HS-5 (cell line): Measurements from ENCODE around the gene TSPO.
A peak's percentile ranks its signal among the peaks of the same experiment; 100 is the strongest.
"Not testable (repeated sequence)": the region's sequence is repeated elsewhere in the genome, so short reads cannot be mapped to it uniquely, and the experiment has no call there.

Experiments
- DNase-seq: peaks from one replicate; pipeline ENCODE4 v3.0.0-alpha.2; 2012; ENCODE audit warnings: low read depth

Gene TSPO

DNA sequence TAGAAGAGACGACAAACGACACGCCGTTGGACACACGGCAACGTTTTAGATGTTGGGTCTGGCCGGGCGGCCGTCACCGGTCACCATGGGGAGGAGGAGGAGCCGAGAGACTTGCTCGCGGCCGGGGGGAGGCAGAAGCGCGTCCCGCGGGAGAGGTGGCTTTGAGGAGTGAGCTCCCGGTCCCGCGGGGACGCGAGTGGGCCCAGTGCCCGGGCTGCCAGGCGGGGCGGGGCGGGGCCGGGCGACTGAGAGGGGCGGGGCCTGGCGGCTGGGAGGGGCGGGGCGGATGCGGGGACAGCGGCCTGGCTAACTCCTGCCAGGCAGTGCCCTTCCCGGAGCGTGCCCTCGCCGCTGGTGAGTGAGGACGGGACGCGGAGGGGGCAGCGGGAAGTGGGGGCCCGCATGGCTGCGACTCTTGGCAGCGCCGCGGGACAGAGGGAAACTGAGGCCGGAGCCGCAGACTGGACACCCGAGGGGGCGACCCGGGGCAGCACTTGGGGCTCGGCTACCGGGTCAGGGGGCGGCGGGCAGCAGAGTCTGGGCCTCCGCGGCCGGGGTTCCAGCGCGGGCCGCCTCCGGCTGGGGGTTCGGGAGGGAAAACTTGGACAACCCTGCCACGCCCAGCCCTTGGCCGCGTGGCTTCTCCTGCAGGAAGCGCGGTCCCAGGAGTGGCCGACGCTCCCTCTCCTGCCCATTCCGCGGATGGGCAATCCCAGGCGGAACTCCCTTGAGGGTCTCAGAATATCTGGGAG, at the start of gene TSPO:
TSS of gene TSPO (plus strand) at position 309 of the 752 bp plus-strand sequence. CDS start 7,680 bp downstream, outside the sequence.
- no peak for DNase-seq

DNA sequence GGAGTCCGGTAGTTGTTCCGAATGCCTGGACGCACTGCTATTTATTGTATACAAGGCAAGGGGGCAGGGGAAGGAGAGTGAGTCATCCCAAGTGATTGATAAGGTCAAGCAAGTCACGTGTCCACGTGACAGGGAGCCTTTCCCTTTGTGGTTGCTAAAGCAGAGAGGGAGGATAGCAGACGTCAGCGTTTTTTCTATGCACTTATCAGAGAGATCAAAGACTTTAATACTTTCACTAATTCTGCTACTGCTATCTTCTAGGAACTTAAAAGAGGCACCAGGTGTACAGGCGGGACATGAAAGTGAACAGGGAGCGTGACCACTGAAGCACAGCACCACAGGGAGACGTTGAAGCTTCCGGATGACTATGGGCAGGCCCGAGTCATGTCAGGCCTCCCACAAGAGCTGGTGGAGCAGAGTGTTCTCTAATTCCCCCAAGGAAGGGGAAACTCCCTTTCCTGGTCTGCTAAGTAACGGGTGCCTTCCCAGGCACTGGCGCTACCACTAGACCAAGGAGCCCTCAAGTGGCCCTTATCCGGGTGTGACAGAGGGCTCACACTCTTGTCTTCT, 47.2 kb upstream of the TSPO start:
- DNase-seq = not testable (repeated sequence)

DNA sequence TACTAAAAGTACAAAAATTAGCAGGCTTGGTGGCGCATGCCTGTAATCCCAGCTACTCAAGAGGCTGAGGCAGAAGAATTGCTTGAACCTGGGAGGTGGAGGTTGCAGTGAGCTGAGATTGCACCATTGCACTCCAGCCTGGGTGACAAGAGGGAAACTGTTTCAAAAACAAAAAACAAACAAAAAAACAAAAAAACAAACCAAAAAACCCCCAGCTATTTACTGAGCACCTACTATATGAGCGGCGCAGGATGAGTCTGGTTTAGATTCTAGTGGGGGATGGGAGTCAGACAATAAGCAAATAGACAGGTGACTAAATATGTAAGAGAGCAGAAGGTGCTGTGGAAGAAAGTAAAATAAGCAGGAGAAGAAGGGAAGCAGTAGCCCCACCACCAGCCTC, 46.4 kb upstream of the TSPO start:
- not testable (repeated sequence) for DNase-seq

DNA sequence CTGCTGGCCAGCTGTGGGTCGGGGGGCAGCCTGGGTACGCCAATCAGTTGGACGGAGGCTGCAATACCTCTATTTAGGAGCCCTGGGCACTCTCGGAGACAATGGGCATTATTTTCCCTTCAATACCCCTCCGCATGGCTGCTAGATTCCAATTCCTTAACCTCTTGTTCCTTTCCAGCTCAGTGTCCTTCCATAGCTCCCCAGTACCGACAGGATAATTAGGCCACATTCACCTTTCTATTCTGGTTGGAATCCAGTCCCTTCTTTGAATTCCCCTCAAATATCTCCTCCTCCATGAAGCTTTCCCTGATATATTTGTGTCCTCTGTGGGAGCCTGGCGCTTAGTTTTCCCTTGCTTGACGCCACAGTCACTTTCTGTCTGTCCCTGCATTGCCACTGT, 45.1 kb upstream of the TSPO start:
- DNase-seq = no peak

DNA sequence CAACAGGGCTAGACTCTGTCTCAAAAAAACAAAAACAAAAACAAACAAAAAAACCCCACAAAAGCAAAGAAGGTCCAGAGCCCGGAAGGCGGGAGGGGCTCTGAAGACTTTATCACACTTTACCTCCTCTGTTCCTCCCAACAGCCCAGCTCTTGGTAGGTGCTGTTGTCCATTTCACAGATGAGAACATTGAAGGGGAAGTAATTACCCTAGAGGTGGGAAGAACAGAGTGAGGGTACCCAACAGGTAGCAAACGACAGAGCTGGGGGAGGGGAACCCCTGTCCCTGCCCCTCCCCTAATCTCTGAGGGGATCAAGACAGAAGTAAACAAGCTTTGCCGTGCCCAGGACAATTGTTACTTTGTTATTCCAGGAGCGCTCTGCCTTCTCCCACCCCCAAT, 41.8 kb upstream of the TSPO start:
- no peak for DNase-seq

DNA sequence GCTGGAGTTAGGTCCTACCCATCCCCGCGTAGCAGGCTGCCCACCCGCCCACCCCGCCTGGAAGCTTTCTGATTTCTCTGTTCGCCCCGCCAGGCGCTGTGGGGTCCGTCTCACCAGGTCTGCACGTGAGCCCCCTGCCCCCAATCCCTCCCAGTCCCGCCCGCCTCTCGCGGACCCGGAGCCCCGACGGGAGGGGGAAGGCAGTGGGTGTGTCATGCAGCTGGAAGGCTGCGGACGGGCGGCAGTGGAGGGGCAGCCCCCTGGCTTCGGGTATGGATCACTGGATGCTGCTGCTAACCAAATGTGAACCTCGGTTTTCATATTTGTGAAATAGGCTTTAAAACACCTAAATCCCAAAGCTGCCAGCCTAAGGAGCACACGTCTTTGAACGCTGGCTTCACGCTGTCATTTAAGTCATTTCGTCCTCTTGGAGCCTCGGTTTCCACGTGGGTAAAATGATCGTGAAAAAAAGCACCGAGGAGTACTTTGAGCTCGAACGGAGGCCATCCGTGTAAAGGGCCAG, 41.4 kb upstream of the TSPO start:
- no peak for DNase-seq

DNA sequence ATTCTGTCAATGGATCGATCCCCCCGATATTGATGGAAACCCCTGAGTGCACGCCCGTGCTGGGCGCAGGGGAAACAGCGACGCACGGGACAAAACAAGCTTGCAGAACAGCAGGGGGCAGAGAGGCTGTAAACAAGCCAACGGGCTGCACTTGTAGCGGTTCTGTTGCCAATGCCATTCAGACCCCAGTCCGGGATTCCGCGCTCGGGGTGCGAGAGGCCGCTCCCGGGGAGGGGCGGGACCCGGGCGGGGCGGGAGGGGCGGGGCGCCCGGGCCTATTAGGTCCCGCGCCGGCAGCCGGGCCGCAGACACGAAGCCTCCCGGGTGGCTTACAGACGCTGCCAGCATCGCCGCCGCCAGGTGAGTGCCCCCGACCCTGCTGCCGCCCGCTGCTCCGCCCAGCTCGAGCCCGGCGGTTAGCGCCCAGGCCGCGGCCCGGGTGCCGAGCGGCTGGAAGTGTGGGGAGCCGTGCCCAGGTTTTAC, 40.9 kb upstream of the TSPO start, which contains the start of gene BIK:
TSS of gene BIK (plus strand) at position 307 of the 483 bp plus-strand sequence. CDS start 13,273 bp downstream, outside the sequence.
- DNase-seq = no peak

DNA sequence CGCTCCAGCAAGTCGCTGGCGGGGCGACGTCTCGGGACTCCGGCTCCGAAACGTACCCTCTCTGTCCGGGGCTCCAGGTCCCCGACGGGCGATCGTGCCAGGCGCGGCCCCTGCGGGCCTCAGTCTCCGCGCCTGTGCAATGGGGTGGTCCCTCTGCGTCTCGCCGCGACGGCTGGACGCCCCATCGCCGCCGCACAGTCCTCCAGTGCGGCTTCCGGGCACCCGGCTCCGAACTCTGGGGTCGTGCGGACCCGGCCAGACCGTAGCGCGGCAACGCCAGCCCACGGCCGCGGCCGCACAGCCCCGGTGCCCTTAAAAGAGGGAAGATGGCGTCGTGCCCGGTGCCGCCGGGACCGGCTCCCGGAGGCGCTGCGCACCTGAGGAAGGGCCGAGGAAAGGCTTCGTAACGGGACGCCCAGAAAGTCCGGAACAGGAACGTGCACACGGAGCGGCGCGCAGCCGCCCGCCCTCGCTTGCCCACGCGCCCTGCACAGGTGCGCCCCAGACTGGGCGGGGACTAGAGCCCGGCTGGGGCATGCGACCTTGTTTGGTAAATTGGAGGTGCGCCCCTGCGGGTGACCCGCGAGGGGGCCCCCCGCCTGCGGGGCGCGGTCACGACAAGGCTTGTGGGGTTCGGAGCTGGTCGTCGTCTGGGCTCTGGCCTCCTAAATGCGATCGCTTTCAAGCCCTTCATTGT, 40.3 kb upstream of the TSPO start:
- DNase-seq = no peak

DNA sequence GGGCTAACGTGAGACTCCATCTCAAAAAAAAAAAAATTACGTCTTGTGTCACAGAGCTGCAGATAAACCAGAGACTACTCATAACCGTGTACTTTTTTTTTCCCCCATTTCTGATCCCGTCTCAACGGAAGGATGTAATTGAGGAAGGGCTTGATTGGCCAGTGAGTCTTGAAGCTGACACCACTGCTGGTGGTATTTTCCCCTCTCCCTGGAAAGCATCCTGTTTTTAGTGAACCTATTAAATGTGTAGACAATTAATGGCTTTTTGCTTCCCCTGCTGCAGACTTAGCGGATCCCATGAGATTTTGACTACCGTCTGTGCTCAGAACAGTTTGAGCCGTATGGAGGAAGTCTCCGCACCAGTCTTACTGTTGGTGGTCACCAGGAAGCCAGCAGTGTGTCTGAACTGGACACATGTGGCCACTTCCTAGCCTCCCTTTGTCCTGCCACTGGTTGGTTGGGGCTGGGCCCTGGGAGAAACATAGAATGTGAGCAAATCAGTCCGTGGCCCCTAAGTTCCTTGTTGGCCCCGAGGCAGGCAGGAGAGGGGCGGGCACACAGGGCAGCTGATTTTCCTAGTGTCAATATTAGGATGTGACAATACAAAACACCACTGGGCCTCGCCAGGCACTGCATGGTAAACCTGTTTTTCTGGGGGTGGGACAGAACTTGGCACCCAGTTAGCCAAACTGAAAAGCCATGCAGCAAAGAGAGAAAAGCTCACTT, 37.7 kb upstream of the TSPO start:
- DNase-seq = no peak

DNA sequence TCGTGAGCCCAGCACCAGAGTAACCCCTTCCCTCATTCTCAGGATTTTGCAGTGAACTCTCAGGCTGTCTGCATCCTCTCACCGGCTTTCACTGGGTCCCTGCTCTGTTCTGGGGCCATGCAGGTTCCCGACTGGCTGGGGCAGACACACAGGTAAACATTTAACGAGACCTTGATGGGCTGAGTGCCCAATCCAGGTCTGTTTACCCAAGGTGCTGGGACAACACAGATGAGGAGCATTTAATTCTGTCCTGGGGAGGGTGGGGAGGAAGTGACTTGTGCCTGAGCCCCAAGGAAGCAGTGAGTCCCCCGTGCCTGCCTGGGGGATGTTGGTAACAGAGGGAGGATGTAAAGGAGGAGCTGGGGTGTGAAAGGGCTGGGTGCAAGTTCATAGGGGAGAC, 36.4 kb upstream of the TSPO start:
- no peak for DNase-seq

DNA sequence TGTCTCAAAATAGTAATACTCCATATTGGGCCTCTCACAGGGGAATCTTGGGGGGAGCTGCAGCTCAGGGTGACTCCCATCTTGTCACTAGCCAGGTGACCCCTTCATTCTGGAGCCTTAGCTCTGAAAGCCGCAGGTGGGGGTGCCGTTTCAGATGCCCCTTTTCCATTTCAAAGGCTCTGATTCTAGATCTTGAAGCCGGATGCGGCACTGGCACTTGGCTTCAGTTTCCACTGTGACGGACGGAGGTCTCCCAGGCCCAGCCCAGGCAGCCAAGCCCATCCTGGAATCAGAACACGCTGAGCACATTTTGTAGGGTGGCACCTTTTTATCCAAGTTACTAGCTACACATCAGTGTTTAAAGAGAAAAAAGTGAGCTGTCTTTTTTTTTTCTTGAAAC, 34.4 kb upstream of the TSPO start:
- DNase-seq = no peak

DNA sequence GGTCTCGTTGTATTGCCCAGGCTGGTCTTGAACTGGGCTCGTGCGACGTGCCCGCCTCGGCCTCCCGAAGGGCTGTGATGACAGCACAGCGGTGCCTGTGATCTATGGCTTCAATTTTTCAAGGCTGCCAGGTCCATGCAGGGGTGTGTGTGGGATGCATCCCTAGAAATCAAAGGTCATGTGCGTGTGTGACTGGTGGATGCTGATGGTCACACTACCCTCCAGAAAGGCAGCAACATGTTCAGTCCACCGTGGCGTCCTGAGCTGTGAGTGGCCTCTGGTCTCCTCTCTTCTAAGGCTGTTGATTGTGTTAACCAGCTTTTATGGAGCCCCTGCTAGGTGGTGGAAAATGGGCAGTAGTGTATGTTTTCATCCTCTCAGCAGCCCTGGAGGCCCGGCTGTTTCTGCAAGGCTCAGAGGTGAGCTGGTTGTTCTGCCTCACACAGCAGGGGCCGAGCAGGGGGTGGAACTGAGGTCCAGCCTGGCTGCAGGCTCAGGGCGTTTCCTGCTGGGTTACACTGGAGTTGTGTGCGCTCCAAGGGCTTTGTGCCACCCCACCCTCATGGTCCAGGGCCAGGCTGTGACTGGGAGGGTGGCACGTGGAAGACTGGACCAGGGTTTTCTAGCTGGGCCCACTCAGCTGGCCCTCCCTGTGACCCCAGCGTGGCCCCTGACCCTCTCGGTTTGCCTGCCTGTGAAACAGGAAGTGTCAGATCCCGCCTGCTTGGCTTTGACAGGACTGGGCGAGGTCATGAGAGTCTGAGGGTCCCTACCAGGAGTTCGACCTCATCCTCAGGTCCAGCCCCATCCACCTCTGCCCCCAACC, 33.1 kb upstream of the TSPO start:
- DNase-seq = no peak

DNA sequence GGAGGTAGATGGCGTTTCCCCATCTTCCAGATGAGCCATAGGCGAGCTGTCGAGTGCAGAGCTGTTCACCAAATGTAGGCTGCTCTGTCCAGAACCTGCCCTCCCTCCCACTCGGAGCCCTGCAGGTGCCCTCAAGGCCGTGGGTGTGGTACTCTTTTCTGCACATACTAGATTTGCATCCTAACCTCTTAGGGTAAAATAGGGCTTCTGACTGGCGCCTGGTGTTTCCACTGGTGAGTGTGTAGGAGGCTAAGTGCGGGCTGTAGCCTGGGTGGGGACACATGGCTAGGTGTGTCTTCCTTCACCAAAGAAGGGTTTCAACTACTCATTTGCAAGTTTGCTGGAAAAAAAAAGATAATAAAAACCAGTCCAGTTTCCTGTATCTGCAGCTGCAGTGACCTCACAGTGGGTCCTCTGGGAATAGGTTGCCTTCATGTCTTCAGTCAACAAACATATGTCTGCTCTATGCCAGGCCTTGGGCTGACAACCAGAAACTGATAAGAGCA, 32.4 kb upstream of the TSPO start:
- no peak for DNase-seq

DNA sequence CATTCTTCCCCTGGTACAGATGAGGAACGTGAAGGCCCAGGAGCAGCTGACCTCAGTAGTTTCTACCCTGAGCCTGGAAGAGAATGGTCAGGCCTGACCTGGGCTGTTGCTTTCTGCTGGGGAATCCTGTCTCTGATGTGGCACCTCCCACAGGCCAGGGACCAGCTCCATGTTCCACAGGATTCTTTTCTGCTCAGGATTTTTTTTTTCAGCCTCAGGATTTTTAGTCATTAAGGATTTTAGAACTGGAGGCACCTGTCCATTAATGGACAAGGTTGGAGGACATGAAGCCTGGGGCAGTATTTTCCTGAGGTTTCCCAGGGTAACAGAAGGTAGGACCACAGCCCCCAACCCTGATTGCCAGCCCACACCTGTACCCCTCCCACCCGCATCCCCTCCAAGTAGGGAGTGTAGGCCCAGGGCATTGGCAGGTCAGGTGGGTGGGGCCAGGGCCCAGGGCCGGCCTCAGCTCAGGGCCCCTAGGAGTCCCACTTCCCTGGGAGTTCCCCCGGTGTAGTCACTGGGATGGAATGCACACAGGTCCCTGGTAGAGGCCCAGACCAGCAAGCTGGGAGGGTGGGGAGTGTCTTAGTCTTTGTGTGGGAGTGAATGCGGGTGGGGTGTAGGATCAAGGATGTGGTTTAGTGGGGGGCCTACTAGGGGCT, 24.7 kb upstream of the TSPO start:
- peak; percentile 52 for DNase-seq

DNA sequence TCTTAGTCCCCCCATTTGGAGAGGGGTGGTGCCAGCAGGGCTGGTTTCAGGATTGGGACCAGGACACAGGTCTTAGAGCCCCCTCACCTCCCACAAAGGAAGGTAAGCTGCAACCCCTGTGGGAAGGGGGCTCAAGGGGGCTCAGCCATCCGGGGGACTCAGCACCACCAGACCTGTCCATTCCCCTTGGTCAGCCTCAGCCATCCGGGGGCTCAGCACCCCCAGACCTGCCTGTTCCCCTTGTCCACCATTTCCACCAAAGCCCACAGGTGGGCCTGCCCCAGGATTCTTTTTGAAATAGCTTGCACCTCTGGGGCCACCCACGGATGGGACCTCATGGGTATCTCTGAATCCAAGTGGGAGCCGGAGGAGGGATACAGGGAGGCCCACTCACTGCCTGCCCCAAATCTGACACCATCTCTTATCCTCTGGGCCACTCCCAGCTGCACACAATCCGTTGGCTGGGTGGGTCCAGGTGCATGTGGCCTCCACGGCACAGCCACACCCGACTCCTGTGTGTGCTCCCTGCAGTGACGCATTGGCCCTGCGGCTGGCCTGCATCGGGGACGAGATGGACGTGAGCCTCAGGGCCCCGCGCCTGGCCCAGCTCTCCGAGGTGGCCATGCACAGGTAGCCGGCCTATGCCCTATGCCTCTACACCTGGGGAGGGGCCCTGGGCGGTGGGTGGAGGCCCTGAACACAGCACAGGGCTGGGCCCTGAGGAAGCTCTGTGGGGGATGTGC, 24.0 kb upstream of the TSPO start:
- no peak for DNase-seq

DNA sequence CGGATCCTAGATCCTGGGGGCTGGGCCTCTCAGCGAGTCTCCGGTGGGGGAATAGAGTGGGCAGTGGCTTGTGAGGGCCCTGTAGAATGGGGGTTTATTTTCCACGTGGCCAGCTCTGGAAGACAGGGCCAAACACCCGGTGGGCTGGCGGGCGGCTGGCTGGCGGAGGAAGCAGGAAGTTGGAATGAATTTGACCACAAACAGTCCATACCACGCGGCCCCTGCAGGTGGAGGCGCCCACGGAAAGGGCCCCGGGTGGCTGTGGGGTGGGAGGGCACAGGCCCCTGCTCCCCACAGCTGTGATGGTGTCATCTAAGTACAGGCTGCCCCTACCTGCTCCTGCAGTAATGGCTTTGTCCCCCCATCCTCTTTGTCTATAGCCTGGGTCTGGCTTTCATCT, 23.2 kb upstream of the TSPO start:
- DNase-seq = no peak

DNA sequence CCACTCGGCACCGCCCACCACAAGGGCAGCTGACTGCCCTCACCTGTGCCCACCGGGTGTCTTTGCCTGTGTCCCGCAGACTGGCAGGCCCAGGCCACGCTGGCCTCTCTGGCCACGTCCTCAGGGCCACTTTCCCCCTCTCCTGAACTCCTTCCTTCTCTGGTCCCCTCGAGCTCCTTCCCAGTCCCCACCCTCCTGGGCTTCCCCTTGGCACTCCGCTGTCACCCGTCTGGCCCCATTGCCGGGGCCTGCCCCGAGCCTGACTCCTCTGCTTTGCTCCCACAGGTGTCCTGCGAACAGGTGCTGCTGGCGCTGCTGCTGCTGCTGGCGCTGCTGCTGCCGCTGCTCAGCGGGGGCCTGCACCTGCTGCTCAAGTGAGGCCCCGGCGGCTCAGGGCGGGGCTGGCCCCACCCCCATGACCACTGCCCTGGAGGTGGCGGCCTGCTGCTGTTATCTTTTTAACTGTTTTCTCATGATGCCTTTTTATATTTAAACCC, 22.4 kb upstream of the TSPO start:
- DNase-seq = no peak

DNA sequence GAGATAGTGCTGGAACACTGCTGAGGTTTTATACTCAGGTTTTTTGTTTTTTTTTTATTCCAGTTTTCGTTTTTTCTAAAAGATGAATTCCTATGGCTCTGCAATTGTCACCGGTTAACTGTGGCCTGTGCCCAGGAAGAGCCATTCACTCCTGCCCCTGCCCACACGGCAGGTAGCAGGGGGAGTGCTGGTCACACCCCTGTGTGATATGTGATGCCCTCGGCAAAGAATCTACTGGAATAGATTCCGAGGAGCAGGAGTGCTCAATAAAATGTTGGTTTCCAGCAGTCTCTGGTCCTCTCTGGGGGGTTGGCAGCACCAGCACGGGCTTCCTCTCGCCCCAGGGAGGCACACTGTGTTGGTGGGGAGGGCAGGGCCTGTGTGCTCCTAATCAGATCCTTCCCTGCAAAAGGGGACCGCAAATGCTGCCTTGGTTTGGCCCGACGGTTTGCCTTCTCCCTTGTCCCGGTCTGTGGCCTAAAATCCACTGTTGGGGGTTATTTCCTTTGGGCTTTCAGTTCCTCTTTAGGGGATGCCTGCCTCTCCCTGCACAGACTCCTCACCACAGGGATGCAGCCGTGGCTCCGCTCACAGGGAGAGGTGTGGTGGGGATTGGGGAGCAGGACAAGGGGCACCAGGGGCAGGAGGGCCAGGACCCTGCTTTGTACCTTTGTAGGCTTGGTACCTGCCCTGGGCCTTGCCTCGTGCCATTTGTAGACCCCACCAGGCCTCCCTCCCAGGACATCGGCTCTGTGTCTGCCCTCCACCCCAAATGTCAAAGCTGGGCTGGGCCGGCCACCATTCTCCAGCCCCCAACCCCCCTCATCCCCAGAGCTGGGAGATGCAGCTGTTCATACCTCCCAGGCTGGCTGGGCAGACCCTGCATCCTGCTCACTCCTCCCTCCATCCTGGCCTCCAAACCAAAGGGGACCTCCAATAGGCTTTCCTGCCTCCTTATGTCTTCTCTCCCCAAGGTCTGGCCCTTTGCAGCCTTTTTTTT, 21.6 kb upstream of the TSPO start:
- DNase-seq = no peak
